ENCODE results near the gene CACUL1.
"Not testable (repeated sequence)": the region's sequence is repeated elsewhere in the genome, so short reads cannot be mapped to it uniquely, and the experiment has no call there.

Gene CACUL1

DNA sequence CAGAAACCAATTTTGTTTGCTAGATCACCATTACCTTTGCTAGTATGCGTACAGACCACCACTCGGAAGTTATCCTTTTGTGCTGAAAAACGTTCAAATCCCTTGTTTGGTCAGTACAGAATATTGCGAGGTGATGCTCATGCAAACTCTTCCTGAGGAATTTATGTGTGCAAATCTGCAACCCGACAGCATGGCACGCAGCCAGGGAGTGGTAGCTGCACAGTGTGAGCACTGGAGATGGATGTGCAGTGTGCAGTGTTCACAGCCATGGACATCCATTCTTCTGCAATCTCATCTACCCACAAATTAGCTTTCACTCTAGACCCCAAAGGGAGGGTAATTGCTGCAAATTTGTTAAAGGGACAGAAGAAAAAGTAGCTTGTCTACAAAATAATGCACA is 72.2 kb downstream of the CACUL1 start:
- no peak for DNase-seq

DNA sequence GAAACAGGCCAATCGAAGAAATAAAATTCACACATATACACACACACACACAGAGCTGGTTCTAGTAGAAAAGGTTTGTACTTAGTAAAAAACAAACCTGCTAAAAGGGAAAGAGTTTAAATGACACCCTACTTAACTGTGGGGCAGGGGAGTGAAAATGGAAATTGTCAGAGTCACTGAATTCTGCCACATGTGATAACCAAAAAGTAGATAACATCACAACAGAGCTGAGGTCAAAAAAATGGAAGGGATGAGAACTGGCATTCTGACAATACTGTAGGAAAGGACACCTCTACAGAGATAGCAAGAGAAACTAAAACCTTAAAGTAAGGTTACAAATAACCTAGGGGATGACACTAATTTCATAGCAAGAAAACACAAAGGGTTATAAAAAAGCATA is 74.6 kb downstream of the CACUL1 start:
- no peak for DNase-seq

DNA sequence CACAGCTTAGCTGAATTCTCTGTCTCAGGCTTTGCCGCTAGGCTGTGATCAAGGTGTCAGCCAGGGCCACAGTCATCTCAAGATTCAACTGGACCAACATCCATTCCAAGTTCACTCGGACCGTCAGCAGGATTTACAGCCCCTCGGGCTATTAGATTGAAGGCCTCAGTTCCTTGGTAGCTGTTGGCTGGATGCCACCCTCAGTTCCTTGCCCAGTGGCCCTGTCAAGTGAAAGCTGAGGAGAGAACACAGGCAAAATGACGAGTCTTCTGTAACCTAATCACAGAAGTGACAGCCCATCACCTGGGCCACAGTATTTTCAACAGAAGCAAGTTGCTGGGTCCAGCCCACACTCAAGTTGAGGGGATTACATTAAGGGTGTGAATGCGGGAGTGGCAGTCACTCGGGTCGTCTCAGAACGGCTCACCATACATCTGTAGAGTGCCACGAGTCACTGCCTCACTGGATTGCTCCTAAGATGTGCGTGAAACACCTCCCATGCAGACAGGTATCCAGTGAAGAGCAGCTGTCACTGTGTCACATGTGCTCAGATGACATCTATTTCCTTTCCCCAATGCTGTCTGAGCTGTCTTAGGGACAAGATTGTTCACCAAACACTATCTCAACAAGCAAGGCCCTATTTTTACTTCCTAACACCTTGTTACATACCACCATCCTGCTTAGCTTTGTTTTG is 80.4 kb downstream of the CACUL1 start:
- DNase-seq: no peak

DNA sequence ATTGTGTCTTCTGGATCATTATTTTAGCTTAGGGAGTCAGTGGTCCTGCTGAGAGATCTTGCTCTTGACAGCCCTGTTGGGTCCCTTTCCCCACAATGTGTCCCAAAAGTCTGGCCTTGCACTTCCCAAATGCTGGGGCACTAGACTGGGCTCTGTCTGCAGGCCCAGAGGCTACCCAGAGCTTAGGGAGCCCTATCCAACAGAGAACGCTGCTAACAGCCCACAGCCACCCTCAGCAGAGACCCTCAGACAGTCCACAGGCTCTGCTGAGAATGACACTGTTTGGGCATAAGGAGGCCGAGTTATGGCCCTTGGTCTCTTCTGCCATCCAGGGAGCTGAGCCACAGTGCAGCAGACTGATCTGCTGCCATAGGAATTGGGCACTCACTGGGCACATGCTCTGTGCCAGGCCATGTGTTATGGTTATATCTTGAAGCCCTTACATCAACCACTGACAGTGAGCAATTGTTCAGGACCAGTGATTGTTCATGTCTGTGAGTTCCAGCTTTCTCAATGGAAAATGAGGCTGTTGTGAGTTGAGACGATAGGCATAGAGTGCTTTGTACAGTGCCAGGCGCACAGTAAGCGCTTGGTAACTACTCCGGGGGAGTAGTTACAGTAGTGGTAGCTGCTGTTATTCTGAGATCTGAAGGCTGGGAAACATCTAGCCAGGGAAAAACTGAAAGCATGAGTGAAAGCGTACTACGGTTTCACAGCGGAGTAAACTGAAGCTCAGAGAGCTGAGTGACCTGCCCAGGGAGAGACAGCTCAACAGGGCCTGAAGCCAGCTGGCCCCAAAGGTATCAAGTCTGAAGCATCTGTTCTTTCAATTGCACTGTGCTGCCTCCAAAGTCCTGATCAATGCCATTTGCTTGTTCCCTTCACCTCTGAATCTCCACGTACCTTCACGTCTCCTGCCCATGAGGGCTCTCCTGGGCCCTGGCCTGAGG is 81.7 kb downstream of the CACUL1 start:
- DNase-seq: no peak

DNA sequence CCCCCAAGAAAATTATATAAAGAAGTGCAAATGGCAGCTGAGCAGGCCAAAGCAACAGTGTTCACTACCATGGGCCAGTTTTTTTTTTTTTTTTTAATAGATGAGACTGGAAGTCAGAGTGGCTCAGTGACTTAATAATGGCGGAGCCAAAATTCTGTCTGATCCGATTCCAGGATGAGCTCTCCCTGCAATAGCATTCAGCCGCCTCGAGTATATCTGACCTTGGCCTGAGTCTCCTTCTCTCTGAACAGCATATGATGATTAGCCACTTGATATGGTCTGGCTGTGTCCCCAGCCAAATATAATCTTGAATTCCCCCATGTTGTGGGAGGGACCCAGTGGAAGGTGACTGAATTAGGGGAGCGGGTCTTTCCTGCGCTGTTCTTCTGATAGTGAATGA is 82.6 kb downstream of the CACUL1 start:
- no peak for DNase-seq

DNA sequence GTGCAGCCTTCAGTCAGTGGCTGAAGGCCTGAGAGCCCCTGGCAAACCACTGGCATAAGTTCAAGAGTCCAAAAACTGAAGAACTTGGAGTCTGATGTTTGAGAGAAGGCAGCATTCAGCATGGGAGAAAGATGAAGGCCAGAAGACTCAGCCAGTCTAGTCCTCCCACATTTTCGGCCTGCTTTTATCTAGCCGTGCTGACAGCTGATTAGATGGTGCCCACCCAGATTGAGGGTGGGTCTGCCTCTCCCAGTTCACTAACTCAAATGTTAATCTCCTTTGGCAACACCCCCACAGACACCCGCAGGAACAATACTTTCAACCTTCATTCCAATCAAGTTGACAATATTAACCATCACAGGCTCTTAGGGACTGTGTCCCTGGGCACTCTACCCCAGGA is 83.5 kb downstream of the CACUL1 start:
- DNase-seq: not testable (repeated sequence)

DNA sequence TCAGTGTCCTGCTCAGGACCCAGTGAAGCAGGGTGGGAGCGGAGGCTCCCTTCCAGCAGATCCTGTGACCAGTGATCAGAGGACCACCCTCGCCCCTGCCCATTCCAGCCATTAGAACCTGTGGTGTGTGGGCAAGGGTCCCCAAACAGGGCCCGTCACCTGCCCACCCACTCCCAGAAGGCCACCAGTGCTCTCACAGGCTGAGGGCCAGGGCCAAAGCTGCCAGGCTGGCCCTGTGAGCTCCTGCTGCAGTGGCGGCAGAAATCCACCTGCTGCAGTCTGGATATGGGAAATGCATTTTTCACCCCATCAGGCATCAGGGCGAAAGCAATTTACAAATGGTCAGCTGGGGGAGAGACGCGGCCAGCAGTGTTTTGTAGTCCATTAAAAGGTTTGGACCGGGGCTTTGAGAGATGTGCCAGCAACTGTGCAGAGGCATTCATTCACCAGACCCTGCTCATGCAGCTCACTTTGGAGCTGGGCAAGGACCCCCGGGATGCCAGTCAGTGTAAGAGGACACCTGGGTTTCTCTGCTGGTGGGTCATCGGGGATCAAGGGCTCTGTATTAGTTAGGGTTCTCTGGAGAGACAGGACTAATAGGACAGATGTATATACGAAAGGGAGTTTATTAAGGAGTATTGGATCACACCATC is 84.2 kb downstream of the CACUL1 start:
- no peak for DNase-seq

DNA sequence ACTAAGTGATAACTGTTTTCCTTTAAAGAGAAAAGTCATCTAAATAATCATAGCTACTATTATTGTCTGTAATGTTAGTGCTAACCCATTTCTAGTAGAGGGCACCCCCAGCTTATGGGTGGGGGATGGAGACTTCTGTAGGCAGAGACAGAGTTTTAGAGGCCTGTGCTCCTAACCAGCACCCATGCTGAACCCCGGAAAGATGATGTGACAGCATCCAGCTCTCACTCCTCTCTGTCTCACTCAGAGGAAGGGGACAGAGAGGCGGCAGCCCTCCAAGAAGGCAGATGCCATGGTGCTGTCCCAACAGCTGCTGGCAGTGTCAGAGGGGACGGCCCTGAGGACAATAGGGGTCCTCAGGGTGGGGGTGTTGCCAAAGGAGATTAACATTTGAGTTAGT is 84.9 kb downstream of the CACUL1 start:
- no peak for DNase-seq

DNA sequence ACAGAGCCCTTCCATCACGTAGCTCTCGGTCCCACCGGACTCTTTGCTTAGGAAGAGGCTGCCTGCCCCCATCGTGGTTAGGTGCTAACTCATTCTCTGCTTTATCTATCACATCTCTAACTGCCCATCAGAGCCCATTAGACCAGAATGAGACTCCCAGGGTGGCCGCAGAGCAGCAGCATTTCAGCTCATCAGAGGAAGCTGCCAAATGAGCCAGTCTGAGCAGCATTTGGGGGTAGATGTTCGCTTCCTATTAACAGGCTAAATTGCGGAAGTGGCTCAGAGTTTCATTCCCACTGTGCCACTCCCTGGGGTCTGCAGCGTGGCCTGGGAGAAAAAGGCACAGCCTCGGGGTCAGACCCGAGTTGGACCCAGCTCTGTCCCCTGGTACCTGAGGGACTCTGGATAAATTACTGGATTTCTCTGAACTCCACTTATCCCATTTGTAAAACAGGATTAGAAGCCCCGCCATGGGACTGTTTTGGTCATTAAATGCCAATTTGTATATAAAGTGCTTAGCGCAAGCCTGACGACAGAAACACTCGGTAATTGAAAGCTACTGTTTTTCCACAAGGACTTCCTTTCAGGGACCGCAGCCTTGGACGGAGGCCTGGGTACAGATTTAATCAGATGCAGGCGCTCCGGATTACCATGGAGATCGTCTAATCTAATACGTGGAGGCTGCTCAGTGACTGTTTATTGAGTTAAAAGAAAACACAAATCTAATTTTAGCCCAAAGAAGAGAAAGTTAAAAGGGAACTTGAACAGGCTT is 85.6 kb downstream of the CACUL1 start:
- no peak for DNase-seq

DNA sequence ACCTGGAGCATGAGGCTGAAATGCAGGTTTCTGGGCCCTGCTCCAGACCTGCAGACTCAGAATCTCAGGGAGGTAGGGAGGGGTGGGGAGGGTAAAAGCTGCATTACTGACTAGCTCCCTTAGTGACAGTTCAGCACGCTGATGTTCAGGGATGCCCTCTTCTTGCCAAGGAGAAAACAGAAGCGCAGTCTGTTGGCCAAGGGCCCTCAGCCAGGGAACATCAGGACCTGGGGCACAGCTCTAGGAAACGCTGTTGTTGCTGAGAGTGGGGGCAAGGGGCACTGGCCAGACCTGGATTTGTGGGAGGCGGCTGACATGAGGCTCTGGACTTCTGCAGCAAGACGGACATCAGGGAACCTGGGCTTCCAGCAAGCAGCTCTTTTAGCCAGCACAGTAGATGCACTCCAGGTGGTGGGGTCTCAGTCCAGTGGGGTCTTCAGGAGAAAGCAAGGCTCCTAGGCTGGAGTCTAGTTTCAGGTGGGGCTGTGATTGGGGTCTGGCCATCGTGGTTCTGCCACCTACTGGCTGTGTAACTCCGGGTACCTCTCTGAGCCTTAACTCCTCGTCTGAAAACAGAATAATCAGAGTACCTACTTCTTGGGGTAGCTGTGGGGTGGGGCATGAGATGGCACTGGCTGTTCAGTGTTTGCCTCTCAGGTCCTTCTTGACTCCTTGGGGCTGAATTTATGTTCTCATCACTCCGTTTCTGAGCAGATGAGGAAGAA is 86.4 kb downstream of the CACUL1 start:
- DNase-seq: no peak

DNA sequence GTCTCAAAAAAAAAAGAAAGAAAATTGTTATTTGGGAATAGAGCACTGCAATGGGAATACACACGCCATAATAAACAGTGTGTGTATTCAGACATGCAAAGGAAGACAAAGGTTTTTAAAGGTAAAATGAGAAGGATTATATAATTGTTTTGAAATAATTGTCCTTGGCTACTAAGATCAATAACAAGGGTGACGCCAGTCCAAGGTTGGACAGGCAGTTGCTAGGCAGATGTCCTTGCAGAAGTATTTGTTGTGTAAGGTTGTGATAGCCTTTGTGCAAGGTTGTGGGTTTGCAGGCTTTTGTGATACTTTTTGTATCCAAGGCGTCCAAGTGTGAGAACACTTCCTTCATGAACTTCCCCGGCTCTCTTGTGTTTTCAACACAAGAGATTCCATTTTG is 87.0 kb downstream of the CACUL1 start:
- DNase-seq: no peak

DNA sequence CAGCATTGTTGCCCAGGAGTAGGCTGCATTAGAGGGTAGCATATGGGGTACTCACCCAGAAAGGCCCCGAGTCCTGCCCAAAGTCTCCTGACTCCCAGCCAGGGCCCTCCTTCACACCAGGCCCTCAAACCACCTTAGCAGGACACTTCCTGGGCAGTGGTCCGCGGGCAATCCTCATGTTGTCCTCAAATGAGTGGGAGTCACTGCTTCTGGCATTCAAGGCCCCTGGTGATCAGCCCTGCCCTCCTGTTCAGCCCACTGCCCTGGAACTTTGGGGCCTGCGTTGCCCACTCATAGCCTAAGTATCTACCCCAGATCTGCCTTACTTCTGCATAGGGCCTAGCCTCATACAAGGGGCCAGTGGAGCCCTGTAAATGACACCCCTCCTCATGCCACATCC is 88.4 kb downstream of the CACUL1 start:
- DNase-seq: no peak

DNA sequence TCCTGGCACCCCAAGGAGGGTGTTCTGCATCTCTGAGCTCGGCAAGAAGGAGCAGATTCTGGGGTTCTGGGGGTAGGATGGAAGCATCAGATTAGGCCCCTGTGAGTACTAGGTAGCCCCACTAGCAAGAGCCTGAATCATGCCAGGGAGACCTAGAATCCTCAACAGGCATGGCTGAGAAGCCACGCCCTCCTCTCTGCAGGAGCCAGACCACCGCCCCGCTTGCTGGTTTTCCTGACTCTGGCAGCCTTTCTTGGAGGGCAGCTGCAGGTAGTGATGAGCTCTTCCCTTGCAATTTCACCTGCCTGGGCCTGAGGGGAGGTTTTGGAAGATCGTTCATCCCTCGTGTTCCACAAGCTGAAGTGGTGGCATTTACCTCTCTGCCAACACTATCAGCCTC is 90.4 kb downstream of the CACUL1 start:
- DNase-seq: no peak

DNA sequence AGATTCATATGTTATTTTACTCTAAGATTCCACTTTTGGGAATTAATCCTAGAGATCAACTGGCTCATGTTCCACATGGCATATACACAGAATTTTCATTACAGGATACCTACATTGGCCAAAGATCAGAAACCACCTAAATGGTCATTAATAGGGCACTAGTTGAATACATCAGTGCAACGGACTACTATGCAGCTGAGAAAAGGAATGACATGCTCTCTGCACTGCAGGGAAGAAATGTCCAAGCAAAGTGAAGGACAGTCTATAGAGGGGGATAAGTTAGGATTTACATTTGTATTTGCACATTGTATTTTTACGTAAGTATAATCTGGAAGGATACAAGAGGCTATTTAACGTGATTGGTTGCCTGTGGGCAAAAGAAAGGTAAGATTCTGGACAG is 91.6 kb downstream of the CACUL1 start:
- DNase-seq: no peak

DNA sequence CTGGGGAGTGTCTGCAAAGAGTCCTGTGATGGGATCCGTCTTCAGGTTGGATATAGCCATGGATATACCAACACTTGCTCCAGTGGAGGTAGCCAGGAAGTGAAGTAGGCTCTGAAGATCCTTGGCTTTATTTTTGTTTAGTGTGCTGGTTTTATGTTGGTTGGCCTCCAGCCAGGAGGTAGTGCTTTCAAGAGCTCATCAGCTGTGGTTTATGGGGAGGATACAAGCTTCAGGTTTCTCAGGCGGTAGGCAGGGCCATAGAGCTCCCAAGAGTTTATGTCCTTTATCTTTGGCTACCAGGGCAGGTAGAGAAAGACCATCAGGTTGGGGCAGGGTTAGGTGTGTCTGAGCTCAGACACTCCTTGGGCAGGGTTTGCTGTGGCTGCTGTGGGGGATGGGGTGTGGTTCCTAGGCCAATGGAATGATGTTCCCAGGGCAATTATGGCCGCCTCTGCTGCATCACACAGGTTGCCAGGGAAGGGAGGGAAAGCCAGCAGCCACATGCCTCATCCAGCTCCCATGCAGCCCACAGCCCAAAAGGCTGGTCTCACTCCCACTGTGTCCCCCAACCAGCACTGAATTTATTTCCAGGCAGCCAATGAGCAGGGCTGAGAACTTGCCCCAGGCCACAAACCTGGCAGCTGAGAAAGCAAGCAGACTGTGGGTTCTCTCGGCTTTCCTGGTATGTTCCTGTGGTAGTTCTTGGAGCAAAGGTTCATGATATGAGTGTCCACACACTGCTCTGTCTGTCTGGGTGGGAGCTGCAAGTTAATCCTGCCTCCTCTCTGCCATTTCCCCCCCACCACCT is 92.3 kb downstream of the CACUL1 start:
- DNase-seq: no peak

DNA sequence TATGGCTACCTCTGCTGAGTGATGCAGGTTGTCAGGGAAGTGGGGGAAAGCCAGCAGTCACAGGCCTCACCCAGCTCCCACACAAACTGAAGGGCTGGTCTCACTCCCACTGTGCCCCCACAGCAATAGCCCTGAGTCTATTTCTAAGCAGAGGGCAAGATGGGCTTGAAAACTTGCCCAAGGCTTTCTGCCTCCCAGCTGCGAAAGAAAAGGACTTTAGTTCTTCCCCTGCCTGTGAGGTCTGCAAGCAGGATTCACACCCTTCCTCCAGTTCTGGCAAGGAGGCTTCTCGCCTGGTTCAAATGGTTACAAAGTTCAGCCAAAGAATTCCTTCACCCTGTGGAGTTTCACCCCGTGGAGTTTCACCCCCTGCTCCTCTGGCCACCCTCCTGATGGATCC is 96.0 kb downstream of the CACUL1 start:
- no peak for DNase-seq

DNA sequence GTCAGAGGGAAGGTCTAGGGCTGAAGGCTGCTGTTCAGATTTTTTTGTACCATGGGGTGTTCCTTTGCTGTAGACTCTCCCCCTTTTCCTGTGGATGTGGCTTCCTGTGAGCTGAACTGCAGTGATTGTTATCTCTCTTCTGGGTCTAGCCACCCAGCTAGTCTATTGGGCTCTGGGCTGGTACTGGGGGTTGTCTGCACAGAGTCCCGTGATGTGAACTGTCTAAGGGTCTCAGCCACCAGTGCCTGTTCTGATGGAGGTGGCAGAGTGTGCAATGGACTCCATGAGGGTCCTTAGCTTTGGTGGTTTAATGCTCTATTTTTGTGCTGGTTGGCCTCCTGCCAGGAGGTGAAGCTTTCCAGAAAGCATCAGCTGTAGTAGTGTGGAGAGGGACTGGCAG is 96.6 kb downstream of the CACUL1 start:
- not testable (repeated sequence) for DNase-seq

DNA sequence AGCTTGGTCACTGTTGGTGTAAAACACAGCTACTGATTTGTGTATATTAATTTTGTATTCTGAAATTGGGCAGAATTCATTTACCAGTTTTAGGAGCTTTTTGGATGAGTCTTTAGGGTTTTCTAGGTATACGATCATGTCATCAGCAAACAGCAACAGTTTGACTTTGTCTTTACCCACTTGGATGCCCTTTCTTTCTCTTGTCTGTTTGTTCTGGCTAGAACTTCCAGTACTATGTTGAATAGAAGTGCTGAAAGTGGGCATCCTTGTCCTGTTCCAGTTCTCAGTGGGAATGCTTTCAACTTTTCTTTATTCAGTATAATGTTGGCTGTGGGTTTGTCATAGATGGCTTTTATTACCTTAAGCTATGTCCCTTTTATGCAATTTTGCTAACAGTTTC is 109.5 kb downstream of the CACUL1 start:
- not testable (repeated sequence) for DNase-seq

DNA sequence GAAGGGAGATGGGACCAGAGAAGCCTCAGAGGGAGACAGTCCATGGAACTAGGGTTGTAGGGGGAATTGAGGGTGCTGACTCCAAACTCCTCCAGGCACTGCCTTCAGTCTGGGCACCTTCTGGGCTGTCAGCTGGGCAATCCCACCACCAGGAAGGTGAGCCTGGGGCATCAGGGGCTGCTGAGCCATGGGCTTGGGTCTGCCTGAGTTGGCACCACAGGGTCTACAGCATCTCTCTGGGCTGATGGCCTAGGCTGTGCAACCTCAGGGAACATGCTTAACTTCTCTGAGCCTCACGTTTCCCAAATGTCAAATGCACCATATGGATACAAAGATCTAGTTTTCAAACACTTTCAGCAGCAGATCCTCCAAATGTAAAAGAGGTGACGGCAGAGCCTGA is 112.5 kb downstream of the CACUL1 start:
- no peak for DNase-seq

DNA sequence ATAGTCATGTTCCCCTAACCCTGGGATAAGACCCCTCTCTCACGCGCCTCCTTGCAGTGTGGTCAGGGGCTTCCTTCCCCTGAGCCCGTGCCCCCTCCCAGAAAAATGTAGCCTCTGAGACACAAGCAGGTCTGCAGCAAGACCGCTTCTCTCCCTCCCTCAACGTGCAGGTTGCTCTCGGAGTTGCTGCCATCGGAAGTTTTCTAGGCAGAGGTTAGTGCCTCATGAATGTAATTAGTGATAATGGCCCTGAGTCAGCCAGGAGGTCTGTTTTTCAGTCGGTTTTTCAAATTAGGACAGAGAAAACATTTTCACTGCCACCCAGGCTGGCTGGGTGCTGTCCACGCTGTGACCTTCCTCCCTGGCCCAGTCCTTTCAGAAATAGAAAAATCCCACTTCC is 116.1 kb downstream of the CACUL1 start:
- DNase-seq: no peak

DNA sequence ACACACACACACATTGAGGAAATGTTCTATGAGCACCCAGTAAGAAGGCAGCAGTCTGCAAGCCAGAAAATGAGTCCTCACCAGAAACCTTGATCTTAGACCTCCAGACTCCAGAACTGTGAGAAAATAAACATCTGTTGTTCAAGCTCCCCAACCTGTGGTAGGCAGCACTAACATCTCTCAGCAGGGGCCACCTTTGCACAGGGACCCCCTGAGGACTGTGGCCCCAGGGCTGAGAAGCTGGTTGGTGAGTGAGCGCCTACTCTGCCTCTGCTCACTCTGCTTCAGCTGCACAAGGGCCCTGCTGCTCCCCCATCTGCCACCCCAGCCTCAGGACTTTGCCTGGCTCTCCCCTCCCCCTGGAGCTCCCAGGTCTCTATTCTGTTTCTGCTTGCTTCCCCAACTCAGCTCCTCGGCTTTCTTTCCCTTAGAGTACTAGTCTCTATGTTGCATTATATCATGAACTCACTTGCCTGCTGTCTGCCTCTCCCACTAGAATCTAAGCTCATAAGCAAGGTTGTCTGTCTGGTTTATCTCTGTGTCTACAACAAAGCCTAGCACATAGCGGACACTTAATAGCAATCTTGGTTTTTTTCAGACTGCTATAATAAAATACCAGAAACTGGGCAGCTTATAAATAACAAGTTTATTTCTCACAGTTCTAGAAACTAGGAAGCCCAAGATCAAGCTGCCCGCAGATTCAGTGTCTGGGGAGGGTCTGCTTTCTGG is 118.9 kb downstream of the CACUL1 start:
- no peak for DNase-seq

All from T-helper 9 cell (primary cell).